Fibroblast of skin of abdomen (primary cell): ENCODE measurements around the gene RNF38.
A peak's percentile ranks its signal among the peaks of the same experiment; 100 is the strongest.
"Not testable (repeated sequence)": the region's sequence is repeated elsewhere in the genome, so short reads cannot be mapped to it uniquely, and the experiment has no call there.

Experiments used
- DNase-seq: peaks from one replicate; pipeline ENCODE4 v3.0.0-alpha.2; 2013

RNF38 gene

GRCh38 chr9:36402536-36402935, 2.5 kb upstream of the RNF38 start:
- DNase-seq = no peak

DNA sequence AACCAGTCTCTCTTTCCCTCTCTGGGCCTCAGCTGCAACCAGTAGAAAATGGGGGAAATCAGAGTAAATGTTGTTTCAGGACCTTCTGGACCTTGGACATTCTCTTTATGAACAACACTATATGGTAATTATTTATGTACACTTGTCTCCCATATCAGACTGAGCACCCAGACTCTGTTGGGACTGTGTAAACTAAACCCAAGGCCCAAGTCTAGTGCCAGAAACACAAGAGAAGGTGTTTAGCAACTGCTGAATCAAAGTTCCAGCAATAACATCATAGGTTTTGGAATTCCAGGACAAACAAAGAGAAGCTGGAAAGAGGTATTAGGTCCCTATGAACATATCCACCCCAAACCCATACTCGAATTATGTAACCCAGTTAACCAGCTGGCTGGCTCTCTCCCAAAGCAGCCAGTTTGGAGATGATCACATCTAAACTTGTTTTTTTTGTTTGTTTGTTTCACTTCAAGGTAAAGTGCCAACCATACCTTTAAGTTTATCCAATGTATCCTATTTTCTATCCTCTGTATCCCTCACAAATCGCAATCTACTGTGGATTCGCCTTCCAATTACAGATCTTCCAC, 1.9 kb upstream of the RNF38 start:
- DNase-seq = no peak

- peak; percentile 79 for DNase-seq
These were observed 1.2 kb upstream of the RNF38 start for GRCh38 chr9:36401164-36401740.

DNA sequence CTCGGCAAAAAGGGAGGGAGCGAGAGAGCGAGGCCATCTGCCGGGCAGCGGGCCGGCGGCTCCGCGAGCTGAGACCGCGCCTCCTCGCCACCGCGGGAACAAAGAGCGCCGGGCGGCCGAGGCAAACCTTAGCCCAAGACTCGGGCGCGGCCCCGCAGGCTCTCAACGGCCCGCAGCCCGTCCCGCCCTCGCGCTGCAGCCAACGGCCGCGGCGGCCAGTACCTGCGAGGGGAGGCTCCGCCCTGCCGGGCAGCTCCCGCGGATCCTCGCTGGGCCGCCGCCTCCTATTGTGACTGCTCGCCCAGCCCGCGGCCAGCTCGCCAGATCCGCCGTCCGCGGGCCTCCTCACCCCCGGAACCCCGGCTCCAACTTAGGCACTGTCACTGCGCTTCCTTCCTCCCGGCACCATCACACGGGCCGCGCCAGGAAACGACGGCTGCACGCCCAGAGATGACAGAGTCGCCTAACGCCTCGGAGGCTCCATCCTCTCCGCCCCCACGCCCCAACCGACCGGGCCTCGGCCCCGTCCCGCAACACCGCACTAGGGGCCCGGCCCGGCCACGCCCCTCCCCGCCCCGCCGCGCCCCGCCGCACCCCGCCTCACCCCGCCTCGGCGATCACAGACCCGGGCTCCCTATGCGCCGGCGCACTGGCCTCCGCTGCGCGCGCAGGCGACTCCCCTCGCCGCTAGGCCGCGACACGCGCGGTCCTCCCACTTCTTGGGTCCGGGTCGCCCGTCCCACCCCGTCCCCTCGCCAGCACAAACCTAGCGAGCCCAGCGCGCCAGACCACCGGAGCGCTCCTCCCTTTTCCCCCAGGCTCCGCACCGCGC, 479 bp upstream of the RNF38 start:
- DNase-seq = peak; percentile 84

DNA sequence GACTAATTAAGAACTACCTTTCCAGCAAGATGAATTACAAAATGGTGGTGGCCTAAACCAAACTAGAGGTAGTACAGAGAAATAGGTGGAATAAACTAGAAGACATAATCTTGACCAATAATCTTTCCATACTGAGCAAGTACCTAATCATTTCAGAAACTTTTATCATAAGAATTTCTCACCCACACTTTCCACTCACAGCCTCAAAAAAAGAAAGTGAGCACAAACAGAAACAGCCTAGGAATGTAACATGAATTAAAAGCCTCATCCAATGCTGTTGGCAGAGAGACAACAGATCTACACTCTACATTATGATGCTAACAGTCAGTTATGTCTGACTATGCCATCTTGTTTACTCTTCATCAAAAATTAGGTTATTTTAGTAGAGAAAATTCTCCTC, 1.3 kb downstream of the RNF38 start:
- peak; percentile 71 for DNase-seq

DNA sequence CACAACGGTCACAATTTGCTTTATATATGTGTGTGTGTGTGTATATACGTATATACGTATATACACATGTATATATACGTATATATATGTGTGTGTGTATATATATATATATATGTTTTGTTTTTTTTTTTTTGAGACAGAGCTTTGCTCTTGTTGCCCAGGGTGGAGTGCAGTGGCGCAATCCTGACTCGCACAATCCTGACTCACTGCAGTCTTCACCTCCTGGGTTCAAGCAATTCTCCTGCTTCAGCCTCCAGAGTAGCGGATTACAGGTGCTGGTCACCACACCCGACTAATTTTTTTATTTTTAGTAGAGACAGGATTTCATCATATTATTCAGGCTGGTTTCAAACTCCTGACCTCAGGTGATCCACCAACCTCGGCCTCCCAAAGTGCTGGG, 3.1 kb downstream of the RNF38 start:
- no peak for DNase-seq

- DNase-seq = no peak
These were observed 7.6 kb downstream of the RNF38 start for GRCh38 chr9:36392489-36392888.

DNA sequence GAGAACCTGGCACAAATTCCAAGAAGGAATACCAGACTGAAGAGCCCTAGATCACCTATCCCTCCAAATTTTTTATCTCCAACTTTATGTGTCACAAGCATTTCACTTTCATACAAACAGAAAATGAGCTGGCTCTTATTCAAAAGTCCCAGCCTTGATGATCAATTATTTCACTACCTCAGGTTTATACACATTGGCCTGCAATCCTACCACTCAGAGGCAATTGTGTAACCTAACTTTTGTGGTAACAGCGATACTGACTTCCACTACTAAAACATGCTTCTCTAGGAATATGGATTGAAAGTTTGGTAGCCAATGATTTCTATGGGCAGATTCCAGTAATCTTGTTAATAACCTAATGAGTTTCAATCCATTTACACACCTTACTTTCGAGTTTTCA, 10.5 kb downstream of the RNF38 start:
- no peak for DNase-seq

DNA sequence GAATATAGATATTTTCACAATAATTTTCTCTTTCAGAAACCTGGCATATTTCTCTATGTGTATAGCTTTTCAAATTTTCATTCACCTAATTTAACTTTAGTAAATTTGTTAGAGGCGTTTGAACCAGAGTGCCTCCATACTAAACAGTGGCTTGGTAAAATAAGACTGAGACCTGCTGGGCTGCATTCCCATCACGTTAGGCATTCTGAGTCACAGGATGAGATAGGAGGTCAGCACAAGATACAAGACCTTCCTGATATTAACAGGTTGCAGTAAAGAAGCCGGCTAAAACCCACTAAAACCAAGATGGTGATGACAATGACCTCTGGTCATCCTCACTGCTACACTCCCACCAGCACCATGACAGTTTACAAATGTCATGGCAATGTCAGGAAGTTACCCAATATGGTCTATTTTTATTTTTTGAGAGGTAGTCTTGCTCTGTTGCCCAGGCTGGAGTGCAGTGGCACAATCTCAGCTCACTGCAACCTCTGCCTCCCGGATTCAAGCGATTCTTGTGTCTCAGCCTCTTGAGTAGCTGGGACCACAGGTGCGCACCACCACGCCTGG, 13.6 kb downstream of the RNF38 start:
- not testable (repeated sequence) for DNase-seq

DNA sequence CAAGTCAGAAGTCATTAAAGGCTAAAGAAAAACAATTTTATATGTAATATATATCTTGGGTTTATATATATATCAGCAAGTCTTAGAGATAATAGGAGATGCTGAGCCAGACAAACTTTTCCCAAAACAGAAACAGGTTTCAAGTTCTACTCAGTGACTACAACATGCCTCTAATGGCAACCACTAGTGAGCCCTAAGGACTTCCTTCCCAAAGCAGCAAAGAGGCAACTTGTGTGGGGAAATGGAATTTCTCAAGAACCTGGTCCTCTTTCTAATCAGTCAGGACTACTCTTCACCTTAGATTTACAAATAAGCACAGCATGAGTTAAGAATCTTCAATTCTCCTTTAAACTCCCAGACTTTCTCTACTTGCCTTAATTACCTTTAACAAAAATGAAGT, 17.6 kb downstream of the RNF38 start:
- no peak for DNase-seq

DNA sequence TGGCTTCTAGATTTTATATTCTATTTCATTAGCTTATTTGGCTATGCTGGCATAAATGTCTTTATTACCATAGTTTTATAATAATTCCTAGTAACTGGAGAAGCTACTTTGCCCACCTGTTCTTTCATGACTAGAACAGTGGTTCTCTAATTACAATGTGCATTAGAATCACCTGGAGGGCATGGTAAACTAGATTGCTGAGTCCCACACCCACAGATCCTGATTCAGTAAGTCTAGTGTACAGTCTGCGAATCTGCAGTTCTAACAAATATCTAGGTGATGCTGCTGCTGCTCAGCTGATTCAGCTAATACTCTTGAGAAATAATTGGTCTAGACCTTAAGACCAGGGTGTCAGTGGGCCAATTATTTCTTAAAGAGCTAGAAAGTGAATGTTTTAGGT, 35.5 kb downstream of the RNF38 start:
- DNase-seq = no peak

GRCh38 chr9:36363448-36363847, 36.6 kb downstream of the RNF38 start:
- DNase-seq = no peak

DNA sequence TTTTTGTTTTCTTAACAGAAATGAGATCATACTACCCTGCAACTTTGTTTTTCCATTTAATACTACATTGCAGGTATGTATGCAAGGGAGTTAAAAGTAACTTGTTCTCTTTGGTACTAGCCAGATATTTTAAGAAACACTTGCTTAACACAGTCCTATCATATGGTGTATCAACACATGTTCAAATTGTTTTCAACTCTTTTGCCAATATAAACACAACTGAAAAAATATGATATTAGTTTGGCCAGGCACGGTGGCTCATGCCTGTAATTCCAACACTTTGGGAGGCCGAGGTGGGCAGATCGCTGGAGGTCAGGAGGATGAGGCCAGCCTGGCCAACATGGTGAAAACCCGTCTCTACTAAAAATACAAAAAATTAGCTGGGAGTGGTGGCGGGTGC, 41.6 kb downstream of the RNF38 start:
- DNase-seq = no peak

GRCh38 chr9:36357639-36358038, 42.4 kb downstream of the RNF38 start:
- DNase-seq = no peak

DNA sequence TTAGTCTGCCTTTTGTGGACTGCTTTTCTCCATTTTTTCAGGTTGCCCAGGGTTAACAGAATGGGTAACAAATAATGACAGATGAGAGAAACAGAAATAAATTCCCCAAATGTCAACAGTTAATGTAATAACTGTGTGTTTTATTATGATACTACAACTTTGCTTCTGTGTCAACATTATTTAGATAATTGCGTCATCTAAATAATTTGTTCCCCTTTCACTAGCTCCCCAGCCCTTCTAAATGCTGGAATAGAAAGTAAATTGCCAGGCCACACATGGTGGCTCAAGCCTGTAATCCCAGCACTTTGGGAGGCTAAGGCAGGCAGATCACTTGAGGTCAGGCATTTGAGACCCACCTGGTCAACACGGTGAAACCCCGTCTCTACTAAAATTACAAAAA, 53.5 kb downstream of the RNF38 start:
- no peak for DNase-seq

DNA sequence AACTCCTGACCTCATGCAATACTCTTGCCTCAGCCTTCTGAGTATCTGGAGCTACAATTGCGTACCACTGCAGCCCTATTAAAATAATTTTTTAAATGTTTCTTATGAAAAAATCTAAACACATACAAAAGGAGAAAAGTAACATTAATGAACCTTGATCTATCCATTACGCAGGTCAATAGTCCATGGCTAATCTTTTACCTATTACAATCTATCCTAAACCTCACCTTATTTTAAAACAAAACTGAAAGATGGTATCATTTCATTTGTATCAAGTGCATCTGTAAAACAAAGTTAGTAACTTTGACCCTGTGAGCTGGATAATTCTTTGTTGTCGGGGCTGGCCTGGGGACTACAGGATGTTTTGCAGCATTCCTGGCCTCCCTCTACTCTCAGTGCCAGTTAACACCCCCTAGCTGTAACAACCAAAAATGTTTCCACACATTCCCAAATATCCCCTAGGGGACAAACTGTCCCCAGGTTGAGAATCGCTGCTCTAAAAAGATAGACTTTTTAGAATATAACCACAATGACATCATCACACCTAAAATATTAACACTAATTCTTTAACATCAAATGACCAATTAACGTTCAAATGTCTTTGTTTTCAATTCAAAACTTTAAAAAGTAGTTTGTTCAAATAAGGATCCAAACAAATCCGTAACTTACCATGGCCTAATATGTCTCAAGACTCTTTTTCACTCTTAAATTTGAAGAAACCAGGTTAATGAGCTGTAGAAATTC, 54.8 kb downstream of the RNF38 start:
- no peak for DNase-seq

- DNase-seq = peak; percentile 37
These were observed 58.0 kb downstream of the RNF38 start for GRCh38 chr9:36341936-36342577.

GRCh38 chr9:36337865-36338264, 62.2 kb downstream of the RNF38 start:
- DNase-seq = no peak

- no peak for DNase-seq
These were observed 63.1 kb downstream of the RNF38 start for GRCh38 chr9:36337002-36337401.

GRCh38 chr9:36336131-36336907, 63.8 kb downstream of the RNF38 start:
- DNase-seq = no peak

DNA sequence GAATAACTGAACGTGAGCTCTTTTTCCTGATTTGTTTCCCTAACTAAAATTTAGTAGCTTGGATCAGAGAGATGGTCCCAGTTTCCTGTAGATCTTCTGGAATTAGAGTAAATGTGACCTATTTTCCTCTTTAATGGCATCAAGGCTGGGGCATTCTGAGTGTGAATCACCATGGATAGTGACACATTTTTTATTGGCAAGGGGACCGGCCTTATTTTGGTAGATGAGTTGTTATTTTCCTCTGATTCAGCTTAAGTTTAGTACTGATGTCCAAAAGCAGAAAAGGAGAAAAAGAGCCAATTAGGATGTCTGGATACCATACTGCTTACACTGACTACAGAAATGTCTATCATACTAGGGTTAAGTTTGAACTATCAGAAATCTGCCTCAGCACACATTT, 68.1 kb downstream of the RNF38 start:
- peak; percentile 4 for DNase-seq
